Endothelial cell (in vitro differentiated cells): ENCODE data around the gene SYMPK. TPM values are rescaled to one million over a fixed set of nuclear protein-coding genes. Genes with fewer than 3 reads are reported as not detected.

Source experiments
- DNase-seq: peaks from one replicate; pipeline ENCODE4 v3.0.0; 2021; ENCODE audit warnings: low spot score
- H3K27ac Mint-ChIP-seq: one replicate; pipeline ENCODE4 v1.8.0; 2021; ENCODE audit warnings: mixed read lengths, inconsistent platforms; ENCODE audit not compliant: unreplicated experiment
- H3K27me3 Mint-ChIP-seq: one replicate; pipeline ENCODE4 v1.8.0; 2021; ENCODE audit warnings: mild to moderate bottlenecking, moderate library complexity, mixed read lengths, inconsistent platforms; ENCODE audit not compliant: unreplicated experiment
- H3K36me3 Mint-ChIP-seq: one replicate; pipeline ENCODE4 v1.8.0; 2021; ENCODE audit warnings: mild to moderate bottlenecking, low read depth, mixed read lengths, inconsistent platforms; ENCODE audit not compliant: unreplicated experiment
- H3K4me1 Mint-ChIP-seq: one replicate; pipeline ENCODE4 v1.8.0; 2021; ENCODE audit warnings: mild to moderate bottlenecking, mixed read lengths, inconsistent platforms; ENCODE audit not compliant: unreplicated experiment
- H3K4me3 Mint-ChIP-seq: one replicate; pipeline ENCODE4 v1.8.0; 2021; ENCODE audit warnings: mild to moderate bottlenecking, mixed read lengths, inconsistent platforms; ENCODE audit not compliant: unreplicated experiment
- H3K9me3 Mint-ChIP-seq: one replicate; pipeline ENCODE4 v1.8.0; 2021; ENCODE audit warnings: mixed read lengths, inconsistent platforms; ENCODE audit not compliant: unreplicated experiment
- total RNA-seq: library from RNA; stranded (reverse); fragmentation: NEBNext Ultra II Directional; extraction: Animal tissue kit (Norgen Biotek cat#: 25700); gene quantifications from one replicate; pipeline ENCODE4 v1.2.1, GENCODE V29; 2021; ENCODE audit not compliant: unreplicated experiment
- TF ChIP-seq, protein P1 (sequence below): fragments of 200-600 bp; sonication (generic); IDR thresholded peaks from one replicate; pipeline ENCODE4 v1.5.0; 2021; ENCODE audit warnings: antibody characterized with exemption; ENCODE audit not compliant: unreplicated experiment

Gene SYMPK
- total RNA-seq, 1 donor from 2014 or later = 70.7 TPM

DNA sequence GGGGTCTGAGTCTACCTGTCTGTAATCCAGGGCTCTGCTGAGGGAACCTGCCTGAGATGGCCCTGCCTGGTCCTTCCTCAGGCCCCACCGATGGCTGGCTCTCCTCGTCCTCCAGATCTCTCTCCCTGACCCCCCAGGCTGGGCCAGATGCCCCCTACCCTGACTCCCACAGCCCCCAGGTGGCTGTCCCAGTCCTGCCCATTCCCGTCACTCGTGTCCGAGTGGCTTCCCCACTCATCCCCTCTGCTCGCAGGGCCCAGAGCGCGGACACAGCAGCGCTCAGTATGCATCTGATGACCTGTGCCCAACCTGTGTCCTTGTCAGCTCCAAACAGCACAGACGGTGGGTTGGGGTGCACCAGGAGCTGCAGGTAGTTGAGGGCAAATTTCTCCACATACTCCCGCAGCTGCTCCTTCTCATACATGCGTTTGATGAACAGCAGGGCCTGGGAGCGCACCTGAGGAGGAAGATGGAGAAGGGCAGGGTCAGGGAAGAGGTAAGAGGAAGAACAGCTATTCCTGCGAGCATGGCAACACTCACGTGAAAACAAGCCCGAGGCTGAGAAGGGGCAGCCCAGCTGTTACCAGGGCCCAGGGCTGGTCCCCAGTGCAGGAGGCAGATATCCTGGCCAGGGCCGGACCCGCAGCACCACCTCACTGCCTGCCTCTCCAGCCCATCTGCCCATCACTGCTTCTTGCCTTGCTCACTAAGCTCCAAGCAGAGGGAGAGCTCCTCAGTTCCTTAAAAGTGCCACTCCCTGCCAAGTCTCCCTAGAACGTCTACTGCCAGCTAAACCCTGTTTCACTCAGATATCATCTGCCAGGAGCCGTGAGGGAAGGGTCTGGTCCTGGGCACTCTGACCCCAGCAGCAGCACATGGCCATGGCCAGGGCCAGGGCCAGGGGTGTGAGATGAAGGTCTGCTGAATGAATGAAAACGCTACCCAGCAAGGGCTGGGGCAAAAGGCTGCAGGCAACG is 36.7 kb downstream of the SYMPK start:
- H3K9me3 Mint-ChIP-seq = no peaks in the 10 kb centered on the region
- no peak overlapping the region for H3K4me3 Mint-ChIP-seq
- no peak for DNase-seq
- H3K4me1 Mint-ChIP-seq = peaks cover 2% of the 10 kb centered on the region
- no peak overlapping the region for H3K27ac Mint-ChIP-seq
- peaks cover 40% of the 10 kb centered on the region for H3K36me3 Mint-ChIP-seq
- TF ChIP-seq, protein P1, sequence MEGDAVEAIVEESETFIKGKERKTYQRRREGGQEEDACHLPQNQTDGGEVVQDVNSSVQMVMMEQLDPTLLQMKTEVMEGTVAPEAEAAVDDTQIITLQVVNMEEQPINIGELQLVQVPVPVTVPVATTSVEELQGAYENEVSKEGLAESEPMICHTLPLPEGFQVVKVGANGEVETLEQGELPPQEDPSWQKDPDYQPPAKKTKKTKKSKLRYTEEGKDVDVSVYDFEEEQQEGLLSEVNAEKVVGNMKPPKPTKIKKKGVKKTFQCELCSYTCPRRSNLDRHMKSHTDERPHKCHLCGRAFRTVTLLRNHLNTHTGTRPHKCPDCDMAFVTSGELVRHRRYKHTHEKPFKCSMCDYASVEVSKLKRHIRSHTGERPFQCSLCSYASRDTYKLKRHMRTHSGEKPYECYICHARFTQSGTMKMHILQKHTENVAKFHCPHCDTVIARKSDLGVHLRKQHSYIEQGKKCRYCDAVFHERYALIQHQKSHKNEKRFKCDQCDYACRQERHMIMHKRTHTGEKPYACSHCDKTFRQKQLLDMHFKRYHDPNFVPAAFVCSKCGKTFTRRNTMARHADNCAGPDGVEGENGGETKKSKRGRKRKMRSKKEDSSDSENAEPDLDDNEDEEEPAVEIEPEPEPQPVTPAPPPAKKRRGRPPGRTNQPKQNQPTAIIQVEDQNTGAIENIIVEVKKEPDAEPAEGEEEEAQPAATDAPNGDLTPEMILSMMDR = no peak
- peaks cover 24% of the 10 kb centered on the region for H3K27me3 Mint-ChIP-seq

DNA sequence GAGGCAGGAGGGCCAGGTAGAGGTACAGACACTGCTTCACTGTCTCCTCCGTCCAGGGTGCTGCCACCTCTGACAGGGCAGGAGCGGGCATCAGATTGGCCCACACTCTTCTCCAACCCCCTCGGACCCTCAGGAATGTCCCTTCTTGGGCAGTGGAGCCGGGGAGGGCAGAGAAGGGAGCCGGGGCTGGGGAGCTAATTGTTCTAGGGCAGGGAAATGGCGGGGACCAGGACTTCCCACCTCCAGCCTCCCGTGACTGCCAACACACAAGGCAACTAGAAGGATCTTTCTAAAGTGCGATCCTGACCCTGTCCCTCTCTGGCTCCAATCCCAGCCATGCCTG is 37.7 kb downstream of the SYMPK start:
- H3K27ac Mint-ChIP-seq = no peak overlapping the region
- no peak overlapping the region for H3K4me3 Mint-ChIP-seq

DNA sequence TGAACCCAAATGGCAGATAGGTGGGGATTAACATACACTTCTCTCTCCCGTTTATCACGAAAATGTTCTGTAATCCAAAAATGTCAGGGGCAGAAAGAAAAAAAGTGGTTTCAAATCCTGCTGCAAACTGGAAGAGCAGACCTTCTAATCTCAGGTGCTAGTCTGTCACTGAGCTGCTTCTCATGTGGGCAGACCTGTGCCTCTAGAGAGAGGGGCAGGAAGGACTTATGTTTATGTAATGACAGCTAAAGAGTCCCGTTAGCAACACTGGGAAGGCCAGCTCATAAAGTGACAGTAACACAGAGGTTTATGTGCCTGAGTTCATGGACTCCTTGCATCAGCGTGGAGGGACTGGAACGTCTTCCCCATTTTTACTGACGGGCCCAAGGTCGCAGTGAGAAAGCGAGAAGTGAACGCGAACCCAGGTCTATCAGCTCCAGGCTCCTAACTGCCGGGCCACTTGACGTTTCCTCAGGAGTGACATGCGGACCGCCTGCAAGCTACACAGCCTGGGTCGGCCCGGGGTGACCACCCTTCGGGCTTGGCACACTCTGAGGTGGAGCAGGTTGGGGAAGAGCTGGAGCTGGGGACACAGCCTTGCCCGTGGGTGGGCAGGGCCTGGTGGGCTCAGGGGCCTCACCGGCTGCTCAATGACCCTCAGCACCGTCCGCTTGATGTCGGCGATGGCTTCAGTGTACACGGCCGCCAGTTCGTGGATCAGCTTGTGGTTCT is 38.2 kb downstream of the SYMPK start:
- peaks cover 33% of the 10 kb centered on the region for H3K36me3 Mint-ChIP-seq
- H3K4me3 Mint-ChIP-seq = peak overlapping the region; percentile 18
- H3K27me3 Mint-ChIP-seq = peaks cover 25% of the 10 kb centered on the region
- DNase-seq = no peak
- H3K27ac Mint-ChIP-seq = peak overlapping the region; percentile 62
- TF ChIP-seq, protein P1 = no peak
- H3K4me1 Mint-ChIP-seq = peaks cover 3% of the 10 kb centered on the region
- no peaks in the 10 kb centered on the region for H3K9me3 Mint-ChIP-seq

More for the DNA sequence above, 37.7 kb downstream of the SYMPK start:
- Mint-ChIP-seq H3K9me3 (no peaks in the 10 kb centered on the region), H3K36me3 (peaks cover 35% of the 10 kb centered on the region), H3K4me1 (peaks cover 3% of the 10 kb centered on the region), H3K27me3 (peaks cover 24% of the 10 kb centered on the region)
- no peak for DNase-seq
- TF ChIP-seq, protein P1 = no peak

DNA sequence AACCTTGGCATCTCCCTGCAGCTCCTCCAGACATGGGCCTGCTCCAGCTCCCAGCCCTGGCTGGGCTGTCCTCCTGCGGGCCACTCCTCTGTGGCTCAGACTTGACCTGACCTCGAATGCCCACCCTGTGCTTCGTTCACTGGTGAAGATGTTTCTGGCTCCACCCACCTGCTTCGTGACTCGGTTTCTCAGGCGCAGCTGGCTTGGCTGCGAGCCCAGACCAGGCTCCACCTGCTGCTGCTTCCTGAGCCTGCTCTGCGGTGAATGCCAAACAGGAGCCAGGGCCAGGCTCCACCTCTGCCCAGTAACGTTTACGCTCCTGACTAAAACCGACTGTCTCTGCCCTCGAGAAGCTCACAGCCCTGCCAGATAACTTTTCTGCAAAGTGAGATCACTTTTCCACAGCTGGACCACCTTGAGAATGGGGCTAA is 38.9 kb downstream of the SYMPK start:
- Mint-ChIP-seq H3K27ac (peak overlapping the region; percentile 62), H3K9me3 (no peaks in the 10 kb centered on the region), H3K4me3 (no peak overlapping the region), H3K27me3 (peaks cover 28% of the 10 kb centered on the region), H3K36me3 (peaks cover 26% of the 10 kb centered on the region), H3K4me1 (peaks cover 3% of the 10 kb centered on the region)
- no peak for DNase-seq
- TF ChIP-seq, protein P1 = no peak
